Lower lobe of right lung (tissue), 2 donors: Measurements from ENCODE around the gene TMEM164. TPM values are rescaled to one million over a fixed set of nuclear protein-coding genes. Genes with fewer than 3 reads are reported as not detected.

Source experiments
- ATAC-seq, 2 donors: fragments of 200-7000 bp; cut with Tn5 transposase; one replicate each; pipeline ENCODE4 v1.9.1; 2020 to 2022; ENCODE audit warnings: mild to moderate bottlenecking in 2 of 2, moderate library complexity in 2 of 2
- DNase-seq: peaks from one replicate; pipeline ENCODE4 v3.0.0-alpha.2; 2020
- H3K27ac ChIP-seq: fragments of 200-600 bp; one replicate; pipeline ENCODE4 v1.8.0; 2022
- H3K27me3 ChIP-seq: fragments of 200-600 bp; one replicate; pipeline ENCODE4 v1.8.0; 2022; ENCODE audit warnings: low read depth
- H3K36me3 ChIP-seq: fragments of 200-600 bp; one replicate; pipeline ENCODE4 v1.8.0; 2022; ENCODE audit warnings: mild to moderate bottlenecking
- H3K4me1 ChIP-seq: fragments of 200-600 bp; one replicate; pipeline ENCODE4 v1.8.0; 2022
- H3K4me3 ChIP-seq: fragments of 200-600 bp; one replicate; pipeline ENCODE4 v1.8.0; 2022; ENCODE audit warnings: mild to moderate bottlenecking
- H3K9me3 ChIP-seq: fragments of 200-600 bp; one replicate; pipeline ENCODE4 v1.8.0; 2022
- intact Hi-C: fragments of 100-400 bp; cut with DNase I; formaldehyde crosslinking; loops from one replicate; pipeline ENCODE4 v1.11.0; 2022
- total RNA-seq: library from RNA; stranded (reverse); fragmentation: NEBNext Ultra II Directional; extraction: Animal tissue kit (Norgen Biotek cat#: 25700); gene quantifications from one replicate; pipeline ENCODE4 v1.2.1, GENCODE V29; 2021
- TF ChIP-seq, protein P1 (sequence below): fragments of 200-600 bp; IDR thresholded peaks from one replicate; pipeline ENCODE4 v1.8.0; 2022; ENCODE audit warnings: antibody characterized with exemption, mild to moderate bottlenecking
- donor health status: DM: no; HTN: yes; CAD: no; lungs with severe emphysema.

Gene TMEM164
- total RNA-seq, 1 donor from 2014 or later = 66.4 TPM

DNA sequence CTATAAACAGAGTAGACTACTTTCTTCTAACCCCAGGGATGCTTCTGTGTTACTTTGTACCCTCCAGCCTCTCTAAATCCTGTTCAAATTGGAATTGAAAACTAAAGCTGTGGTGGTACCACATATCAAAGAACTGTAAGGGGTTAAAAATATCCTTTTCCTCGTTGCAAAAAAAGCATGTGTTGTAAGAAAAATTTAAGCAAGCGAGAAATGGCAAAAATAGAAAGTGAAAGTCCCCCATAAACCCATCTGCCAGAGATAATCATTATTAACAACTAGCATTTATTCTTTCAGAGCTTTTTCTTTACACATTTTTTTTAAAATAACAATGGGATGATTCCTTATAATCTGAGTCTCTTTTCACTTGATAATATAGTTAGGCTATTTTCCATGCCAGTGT, 40.6 kb downstream of the TMEM164 start:
- ATAC-seq (no peak), DNase-seq (no peak)
- TF ChIP-seq, protein P1, sequence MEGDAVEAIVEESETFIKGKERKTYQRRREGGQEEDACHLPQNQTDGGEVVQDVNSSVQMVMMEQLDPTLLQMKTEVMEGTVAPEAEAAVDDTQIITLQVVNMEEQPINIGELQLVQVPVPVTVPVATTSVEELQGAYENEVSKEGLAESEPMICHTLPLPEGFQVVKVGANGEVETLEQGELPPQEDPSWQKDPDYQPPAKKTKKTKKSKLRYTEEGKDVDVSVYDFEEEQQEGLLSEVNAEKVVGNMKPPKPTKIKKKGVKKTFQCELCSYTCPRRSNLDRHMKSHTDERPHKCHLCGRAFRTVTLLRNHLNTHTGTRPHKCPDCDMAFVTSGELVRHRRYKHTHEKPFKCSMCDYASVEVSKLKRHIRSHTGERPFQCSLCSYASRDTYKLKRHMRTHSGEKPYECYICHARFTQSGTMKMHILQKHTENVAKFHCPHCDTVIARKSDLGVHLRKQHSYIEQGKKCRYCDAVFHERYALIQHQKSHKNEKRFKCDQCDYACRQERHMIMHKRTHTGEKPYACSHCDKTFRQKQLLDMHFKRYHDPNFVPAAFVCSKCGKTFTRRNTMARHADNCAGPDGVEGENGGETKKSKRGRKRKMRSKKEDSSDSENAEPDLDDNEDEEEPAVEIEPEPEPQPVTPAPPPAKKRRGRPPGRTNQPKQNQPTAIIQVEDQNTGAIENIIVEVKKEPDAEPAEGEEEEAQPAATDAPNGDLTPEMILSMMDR = no peak
- intact Hi-C loops = no loop called here
- Histone ChIP-seq H3K9me3 (no peaks in the 10 kb centered on the region), H3K27me3 (no peaks in the 10 kb centered on the region), H3K4me1 (peaks cover 17% of the 10 kb centered on the region), H3K27ac (no peak overlapping the region), H3K4me3 (no peak overlapping the region), H3K36me3 (no peaks in the 10 kb centered on the region)

DNA sequence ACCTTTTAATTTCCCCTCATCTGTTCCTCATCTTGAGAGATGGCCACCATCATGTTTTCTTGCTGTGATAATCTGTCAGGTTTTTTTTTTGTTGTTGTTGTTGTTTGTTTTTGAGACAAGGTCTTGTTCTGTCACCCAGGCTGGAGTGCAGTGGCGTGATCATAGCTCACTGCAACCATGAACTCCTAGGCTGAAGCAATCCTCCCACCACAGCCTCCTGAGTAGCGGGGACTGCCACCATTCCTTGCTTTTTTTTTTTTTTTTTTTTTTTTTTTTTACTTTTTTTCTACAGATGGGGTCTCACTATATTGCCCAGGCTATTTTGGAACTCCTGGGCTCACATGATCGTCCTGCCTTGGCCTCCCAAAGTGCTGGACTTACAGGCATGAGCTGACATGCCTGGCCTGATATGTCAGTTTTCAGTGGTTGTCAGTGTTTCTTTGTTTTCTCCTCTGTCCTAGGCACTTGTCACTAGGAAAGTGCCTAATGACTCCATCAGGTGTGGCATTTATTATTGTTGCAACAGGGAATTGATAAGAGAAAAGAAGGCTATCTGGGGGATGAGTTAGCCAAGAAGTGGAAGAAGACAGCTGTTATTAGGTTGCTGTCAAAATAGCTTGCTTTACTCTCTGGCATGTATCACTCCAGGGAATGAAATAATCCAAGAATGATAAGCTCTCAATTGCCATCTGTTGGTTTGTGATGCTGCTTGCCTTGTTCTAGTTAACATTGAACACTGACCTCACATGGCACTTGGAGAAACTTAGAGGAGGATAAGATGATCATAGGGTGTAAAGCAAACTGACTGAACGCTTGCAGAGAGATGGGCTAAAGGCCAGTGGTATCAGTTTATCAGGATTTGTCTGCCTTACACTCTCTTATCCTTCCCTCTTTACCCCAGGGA, 41.7 kb downstream of the TMEM164 start:
- Histone ChIP-seq H3K36me3 (no peaks in the 10 kb centered on the region), H3K27ac (no peak overlapping the region), H3K27me3 (no peaks in the 10 kb centered on the region), H3K4me3 (no peak overlapping the region), H3K9me3 (no peaks in the 10 kb centered on the region), H3K4me1 (peaks cover 17% of the 10 kb centered on the region)
- DNase-seq = no peak
- TF ChIP-seq, protein P1 = no peak
- no peak for ATAC-seq
- intact Hi-C loops = no loop called here

DNA sequence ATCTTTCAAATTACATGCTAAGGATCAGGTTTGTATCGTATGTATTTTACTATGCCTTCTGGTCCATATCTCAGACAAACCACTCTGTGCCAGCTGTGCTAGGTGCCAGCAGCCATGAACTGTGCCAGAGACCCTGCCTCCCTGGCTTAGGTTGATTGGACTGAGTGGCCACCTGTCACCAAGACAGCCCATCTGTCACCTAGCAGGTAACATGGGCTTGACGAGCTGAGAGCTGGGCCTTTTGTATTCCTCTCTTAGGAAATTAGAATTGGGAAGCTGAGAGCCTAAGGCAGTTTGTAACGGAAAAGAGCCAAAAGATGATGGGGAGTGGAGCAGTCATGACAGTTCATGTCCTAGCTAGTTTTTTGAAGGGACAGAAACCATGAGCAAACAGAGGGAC, 42.5 kb downstream of the TMEM164 start:
- Histone ChIP-seq H3K27me3 (no peaks in the 10 kb centered on the region), H3K4me1 (peaks cover 17% of the 10 kb centered on the region), H3K9me3 (no peaks in the 10 kb centered on the region), H3K27ac (no peak overlapping the region), H3K4me3 (no peak overlapping the region), H3K36me3 (no peaks in the 10 kb centered on the region)
- TF ChIP-seq, protein P1 = no peak
- intact Hi-C loops = no loop called here
- DNase-seq (no peak), ATAC-seq (no peak)

DNA sequence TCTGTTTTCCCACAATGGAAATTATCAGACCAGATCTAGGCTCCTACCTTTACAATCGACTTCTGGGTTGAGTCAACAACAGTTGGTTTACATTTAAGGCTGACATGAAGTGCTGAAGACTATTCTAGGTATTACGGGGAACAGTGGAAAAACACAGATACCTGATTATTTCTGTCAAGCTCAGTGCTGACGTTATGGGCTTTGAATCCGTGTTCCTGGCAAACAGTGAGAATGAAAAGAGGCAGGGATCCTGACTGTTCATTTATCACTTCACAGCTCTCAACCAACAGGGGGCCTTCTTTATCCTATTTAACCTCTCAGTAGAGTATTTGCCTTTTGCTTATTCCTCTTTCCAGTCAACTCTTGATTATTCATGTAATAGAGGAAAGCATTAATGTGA, 43.1 kb downstream of the TMEM164 start:
- Histone ChIP-seq H3K9me3 (no peaks in the 10 kb centered on the region), H3K27ac (no peak overlapping the region), H3K36me3 (no peaks in the 10 kb centered on the region), H3K4me3 (no peak overlapping the region), H3K27me3 (no peaks in the 10 kb centered on the region), H3K4me1 (peaks cover 17% of the 10 kb centered on the region)
- ATAC-seq (peak in 1 of 2 donors; percentile 35), DNase-seq (no peak)
- intact Hi-C loops = no loop called here
- TF ChIP-seq, protein P1 = no peak

DNA sequence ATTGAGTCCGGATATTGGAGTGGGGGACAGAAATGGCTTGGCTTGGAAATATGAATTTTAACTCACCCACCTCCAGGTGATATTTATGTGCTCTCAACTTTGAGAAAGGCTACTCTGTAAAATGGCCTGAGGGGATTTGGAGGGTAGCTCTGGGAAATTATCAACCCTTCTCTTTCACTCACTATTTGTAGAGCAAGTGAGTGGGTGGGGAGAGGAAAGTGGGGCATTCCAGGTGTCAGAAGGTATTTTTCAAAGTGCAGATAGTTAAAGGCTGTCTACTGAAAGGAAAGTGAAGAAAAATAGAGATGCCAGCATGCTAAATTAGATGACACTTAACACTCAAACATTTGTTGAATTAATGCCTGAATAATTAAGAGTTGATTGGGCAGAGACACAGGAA, 44.1 kb downstream of the TMEM164 start:
- no peak overlapping the region for H3K27ac ChIP-seq
- H3K27me3 ChIP-seq = no peaks in the 10 kb centered on the region
- intact Hi-C loops = no loop called here
- ATAC-seq (no peak), DNase-seq (no peak)
- no peaks in the 10 kb centered on the region for H3K9me3 ChIP-seq
- TF ChIP-seq, protein P1 = no peak
- H3K4me3 ChIP-seq = no peak overlapping the region
- peaks cover 17% of the 10 kb centered on the region for H3K4me1 ChIP-seq
- no peaks in the 10 kb centered on the region for H3K36me3 ChIP-seq
